Measurements from ENCODE around the gene VPS39. TPM values are rescaled to one million over a fixed set of nuclear protein-coding genes. Genes with fewer than 3 reads are reported as not detected.

Gene VPS39
- total RNA-seq, 4 donors from 2014 or later, result 105 to 354 (median 153) TPM

GRCh38 chr15:42158941-42159340 lies 49.2 kb downstream of the VPS39 start:
- H3K27me3 ChIP-seq, result no peaks in the 10 kb centered on the region

DNA sequence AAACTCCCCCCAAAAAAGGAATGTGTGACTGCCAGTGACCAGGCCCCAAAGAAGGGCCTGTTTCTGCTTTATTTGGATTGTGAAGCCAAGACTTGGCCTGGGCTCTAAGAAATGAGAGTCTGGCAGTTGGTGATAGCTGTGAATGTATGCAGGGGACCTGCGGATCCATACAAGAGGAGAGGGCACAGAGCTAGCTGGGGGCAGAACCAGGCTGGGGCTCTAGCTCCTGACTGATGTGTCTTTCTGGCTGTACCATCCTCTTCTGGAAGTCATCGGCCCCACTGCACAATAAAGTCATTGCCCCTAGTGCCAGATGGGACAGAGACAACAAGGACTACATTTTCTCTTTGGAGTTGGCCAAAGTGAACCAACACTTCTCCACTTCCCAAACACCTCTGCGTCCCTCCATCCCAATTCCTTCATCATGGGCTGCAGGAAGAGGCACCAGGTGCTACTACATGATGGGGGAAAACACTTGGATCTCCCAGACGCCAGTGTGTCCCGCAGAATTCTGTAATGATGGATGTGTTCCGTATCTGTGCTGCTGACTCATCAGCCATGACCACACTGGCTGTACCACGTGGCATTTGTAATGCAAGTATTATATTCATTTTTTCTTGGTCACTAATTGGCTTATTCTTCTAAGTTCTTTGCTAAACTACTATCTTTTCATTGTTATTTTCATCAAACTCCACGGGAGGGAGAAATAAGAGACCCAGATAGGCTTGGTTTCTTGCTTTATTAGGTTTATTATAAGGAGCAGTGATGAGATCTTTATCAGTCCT lies 49.9 kb downstream of the VPS39 start:
- WGBS, 2 donors (ENCODE audit: low coverage in 1 of 2), result 80 to 95% methylated on average over 6 to 8 of the region's 8 CpGs
- H3K9me3 ChIP-seq, result no peaks in the 10 kb centered on the region
- intact Hi-C loops (cut with DNase I; ENCODE audit: low total_unique reads) (no loop called here), in situ Hi-C loops (cut with MboI; ENCODE audit: low pct_ligation_motif_present in 1 of 4, low pct_unique_long_range_greater_than_20kb in 1 of 4, low sequenced_read_pairs in 3 of 4) (no loop called here)
- DNase-seq, result no peak
- H3K4me3 ChIP-seq, result no peak overlapping the region
- H3K36me3 ChIP-seq, result peaks cover 0 to 32% (median 11%) of the 10 kb centered on the region in 4 donors
- TF ChIP-seq, protein P1, sequence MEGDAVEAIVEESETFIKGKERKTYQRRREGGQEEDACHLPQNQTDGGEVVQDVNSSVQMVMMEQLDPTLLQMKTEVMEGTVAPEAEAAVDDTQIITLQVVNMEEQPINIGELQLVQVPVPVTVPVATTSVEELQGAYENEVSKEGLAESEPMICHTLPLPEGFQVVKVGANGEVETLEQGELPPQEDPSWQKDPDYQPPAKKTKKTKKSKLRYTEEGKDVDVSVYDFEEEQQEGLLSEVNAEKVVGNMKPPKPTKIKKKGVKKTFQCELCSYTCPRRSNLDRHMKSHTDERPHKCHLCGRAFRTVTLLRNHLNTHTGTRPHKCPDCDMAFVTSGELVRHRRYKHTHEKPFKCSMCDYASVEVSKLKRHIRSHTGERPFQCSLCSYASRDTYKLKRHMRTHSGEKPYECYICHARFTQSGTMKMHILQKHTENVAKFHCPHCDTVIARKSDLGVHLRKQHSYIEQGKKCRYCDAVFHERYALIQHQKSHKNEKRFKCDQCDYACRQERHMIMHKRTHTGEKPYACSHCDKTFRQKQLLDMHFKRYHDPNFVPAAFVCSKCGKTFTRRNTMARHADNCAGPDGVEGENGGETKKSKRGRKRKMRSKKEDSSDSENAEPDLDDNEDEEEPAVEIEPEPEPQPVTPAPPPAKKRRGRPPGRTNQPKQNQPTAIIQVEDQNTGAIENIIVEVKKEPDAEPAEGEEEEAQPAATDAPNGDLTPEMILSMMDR (IDR thresholded peaks at IDR 0.05), result no peak
- TF ChIP-seq POLR2A (IDR thresholded peaks at IDR 0.05), result no peak
- no peak for TF ChIP-seq EP300 (IDR thresholded peaks at IDR 0.05; ENCODE audit: low read depth)
- TF ChIP-seq POLR2AphosphoS5 (IDR thresholded peaks at IDR 0.05), result no peak
- no peak overlapping the region for H3K27ac ChIP-seq
- peaks cover 0 to 11% (median 1%) of the 10 kb centered on the region in 4 donors for H3K4me1 ChIP-seq
- H3K27me3 ChIP-seq, result no peaks in the 10 kb centered on the region

More at GRCh38 chr15:42158941-42159340, 49.2 kb downstream of the VPS39 start:
- no peak for DNase-seq
- no peak for TF ChIP-seq POLR2AphosphoS5 (IDR thresholded peaks at IDR 0.05)
- intact Hi-C loops (cut with DNase I; ENCODE audit: low total_unique reads), result no loop called here
- no peak overlapping the region for H3K4me3 ChIP-seq
- H3K27ac ChIP-seq, result no peak overlapping the region
- H3K36me3 ChIP-seq, result peaks cover 0 to 40% (median 14%) of the 10 kb centered on the region in 4 donors
- in situ Hi-C loops (cut with MboI; ENCODE audit: low pct_ligation_motif_present in 1 of 4, low pct_unique_long_range_greater_than_20kb in 1 of 4, low sequenced_read_pairs in 3 of 4), result no loop called here
- WGBS, 2 donors (ENCODE audit: low coverage in 1 of 2), result 98% methylated on average over 9 of the region's 10 CpGs; no CpG with 5 or more reads in 1 of the 2 donors
- H3K9me3 ChIP-seq, result no peaks in the 10 kb centered on the region
- peaks cover 0 to 4% (median 1%) of the 10 kb centered on the region in 4 donors for H3K4me1 ChIP-seq

DNA sequence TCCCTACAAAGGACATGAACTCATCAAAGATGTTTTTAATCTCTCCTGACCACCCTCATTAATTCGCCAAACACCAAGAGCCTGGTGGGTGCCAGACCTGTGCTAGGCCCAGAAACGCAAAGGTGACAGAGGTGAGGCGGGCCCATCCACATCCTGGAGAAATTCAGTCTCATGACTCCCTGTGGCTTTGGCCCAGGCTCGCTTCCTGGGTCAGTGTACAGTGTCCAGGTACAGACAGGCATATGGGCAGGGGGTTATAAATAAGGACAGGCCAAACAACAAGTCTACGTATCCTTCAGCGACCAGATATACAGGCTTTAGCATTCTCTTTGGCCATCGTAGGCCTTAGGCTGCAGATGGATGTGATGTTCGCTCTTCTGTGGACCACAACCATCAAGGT lies 50.7 kb downstream of the VPS39 start:
- no peaks in the 10 kb centered on the region for H3K9me3 ChIP-seq
- intact Hi-C loops (cut with DNase I; ENCODE audit: low total_unique reads), result no loop called here
- in situ Hi-C loops (cut with MboI; ENCODE audit: low pct_ligation_motif_present in 1 of 4, low pct_unique_long_range_greater_than_20kb in 1 of 4, low sequenced_read_pairs in 3 of 4), result no loop called here
- 96% methylated on average over 8 of the region's 8 CpGs; no CpG with 5 or more reads in 1 of the 2 donors for WGBS, 2 donors (ENCODE audit: low coverage in 1 of 2)
- H3K27ac ChIP-seq, result no peak overlapping the region
- H3K27me3 ChIP-seq, result no peaks in the 10 kb centered on the region
- TF ChIP-seq EP300 (IDR thresholded peaks at IDR 0.05; ENCODE audit: low read depth) (no peak), POLR2AphosphoS5 (IDR thresholded peaks at IDR 0.05) (no peak), POLR2A (IDR thresholded peaks at IDR 0.05) (no peak)
- TF ChIP-seq, protein P1 (IDR thresholded peaks at IDR 0.05), result no peak
- peaks cover 0 to 25% (median 10%) of the 10 kb centered on the region in 4 donors for H3K36me3 ChIP-seq
- no peak for DNase-seq
- no peak overlapping the region for H3K4me3 ChIP-seq
- peaks cover 3 to 18% (median 5%) of the 10 kb centered on the region in 4 donors for H3K4me1 ChIP-seq

GRCh38 chr15:42156243-42156922 lies 51.7 kb downstream of the VPS39 start, which contains the start of gene PLA2G4F:
Gene PLA2G4F (minus strand): TSS chr15:42156636. CDS start chr15:42156549, 87 bp downstream.
- Histone ChIP-seq H3K36me3 (peaks cover 0 to 15% (median 6%) of the 10 kb centered on the region in 4 donors), H3K4me3 (peak within 1 kb of the TSS in 3 of 4 donors; percentile 28 to 49 (median 30)), H3K27ac (peak within 1 kb of the TSS; percentile 70 to 76 (median 75)), H3K9me3 (no peaks in the 10 kb centered on the region), H3K4me1 (peaks cover 3 to 26% (median 5%) of the 10 kb centered on the region in 4 donors), H3K27me3 (no peaks in the 10 kb centered on the region)
- in situ Hi-C loops (cut with MboI; ENCODE audit: low pct_ligation_motif_present in 1 of 4, low pct_unique_long_range_greater_than_20kb in 1 of 4, low sequenced_read_pairs in 3 of 4), result no loop called here
- peak; percentile 83 for DNase-seq
- WGBS, 2 donors (ENCODE audit: low coverage in 1 of 2), result 40 to 52% methylated on average over 1 to 8 of the region's 8 CpGs
- peak; percentile 80 for TF ChIP-seq POLR2A (IDR thresholded peaks at IDR 0.05)
- TF ChIP-seq POLR2AphosphoS5 (IDR thresholded peaks at IDR 0.05), result peak; percentile 41 to 92 (median 85)
- no peak for TF ChIP-seq EP300 (IDR thresholded peaks at IDR 0.05; ENCODE audit: low read depth)
- TF ChIP-seq, protein P1 (IDR thresholded peaks at IDR 0.05), result peak in 1 of 5 experiments; percentile 2
- intact Hi-C loops (cut with DNase I; ENCODE audit: low total_unique reads), result no loop called here
